Left lung (tissue), 10 donors: ENCODE measurements around the gene TEFM. TPM values are rescaled to one million over a fixed set of nuclear protein-coding genes. Genes with fewer than 3 reads are reported as not detected.

Experiments
- ATAC-seq: fragments of 200-7000 bp; cut with Tn5 transposase; one replicate; pipeline ENCODE4 v1.9.1; 2020; ENCODE audit warnings: moderate library complexity
- DNase-seq, 4 donors: peaks; one replicate each; pipeline ENCODE4 v3.0.0-alpha.2; 2013 to 2020
- H3K27ac ChIP-seq, 2 donors: fragments of 200-600 bp; sonication (generic) in 1 of 2; one replicate each; pipeline versions ENCODE4 v1.5.0 to v1.8.0; 2020 to 2021
- H3K27me3 ChIP-seq, 2 donors: fragments of 200-600 bp; sonication (generic) in 1 of 2; one replicate each; pipeline versions ENCODE4 v1.5.0 to v1.8.0; 2020 to 2021
- H3K36me3 ChIP-seq, 2 donors: fragments of 200-600 bp; sonication (generic) in 1 of 2; one replicate each; pipeline versions ENCODE4 v1.5.0 to v1.8.0; 2020 to 2021
- H3K4me1 ChIP-seq, 2 donors: fragments of 200-600 bp; one replicate each; pipeline ENCODE4 v1.8.0; 2021
- H3K4me3 ChIP-seq, 2 donors: fragments of 200-600 bp; sonication (generic) in 1 of 2; one replicate each; pipeline versions ENCODE4 v1.5.0 to v1.8.0; 2020 to 2021; ENCODE audit warnings: mild to moderate bottlenecking in 1 of 2
- H3K9me3 ChIP-seq, 2 donors: fragments of 200-600 bp; sonication (generic) in 1 of 2; one replicate each; pipeline versions ENCODE4 v1.5.0 to v1.8.0; 2020 to 2021
- CTCF ChIP-seq, 2 donors: fragments of 200-600 bp; sonication (generic) in 1 of 2; IDR thresholded peaks; one replicate each; pipeline versions ENCODE4 v1.5.0 to v1.8.0; 2021; ENCODE audit warnings: antibody characterized with exemption in 2 of 2
- intact Hi-C, 2 donors: fragments of 100-400 bp; cut with DNase I; formaldehyde crosslinking; loops; one replicate each; pipeline versions ENCODE4 v1.11.2 to v1.14.2; 2022
- polyA plus RNA-seq, 6 donors: library from polyadenylated mRNA; unstranded; fragments of 120-200 nt; gene quantifications; one replicate each; pipeline ENCODE4 v1.2.1, GENCODE V29; 2013; ENCODE audit not compliant: insufficient read length in 6 of 6
- total RNA-seq, 2 donors: library from RNA; stranded (reverse); fragmentation: NEBNext Ultra II Directional; extraction: Animal tissue kit (Norgen Biotek cat#: 25700); gene quantifications; one replicate each; pipeline ENCODE4 v1.2.1, GENCODE V29; 2021
- donor health status: DM: no; HTN: yes; CAD: no.
- donor health status: DM: no; HTN: no; CAD: no.

Gene TEFM
- total and polyA plus RNA-seq, 8 donors, result 14.0 to 28.1 (median 24.1) TPM

- TF ChIP-seq CTCF (IDR thresholded peaks at IDR 0.05), result no peak
- no peak for ATAC-seq
- no peak overlapping the region for H3K4me3 ChIP-seq
These were observed 37.0 kb downstream of the TEFM start for GRCh38 chr17:30869005-30869404.

GRCh38 chr17:30864636-30865035 lies 41.4 kb downstream of the TEFM start:
- H3K4me1 ChIP-seq, result no peaks in the 10 kb centered on the region
- ATAC-seq (no peak), DNase-seq (no peak)

More at GRCh38 chr17:30869005-30869404, 37.0 kb downstream of the TEFM start:
- Histone ChIP-seq H3K9me3 (no peaks in the 10 kb centered on the region), H3K27ac (no peak overlapping the region), H3K27me3 (no peaks in the 10 kb centered on the region), H3K4me1 (no peaks in the 10 kb centered on the region), H3K36me3 (peaks cover 0 to 36% of the 10 kb centered on the region in 2 donors)
- intact Hi-C loops, result no loop called here
- DNase-seq, result no peak

GRCh38 chr17:30858556-30859250 lies 47.3 kb downstream of the TEFM start:
- H3K27me3 ChIP-seq, result no peaks in the 10 kb centered on the region
- H3K9me3 ChIP-seq, result no peaks in the 10 kb centered on the region
- no peak for TF ChIP-seq CTCF (IDR thresholded peaks at IDR 0.05)
- intact Hi-C loops, result no loop called here
- ATAC-seq (no peak), DNase-seq (no peak)
- no peak overlapping the region for H3K27ac ChIP-seq
- peaks cover 0 to 14% of the 10 kb centered on the region in 2 donors for H3K36me3 ChIP-seq
- no peaks in the 10 kb centered on the region for H3K4me1 ChIP-seq
- H3K4me3 ChIP-seq, result no peak overlapping the region

More at GRCh38 chr17:30864636-30865035, 41.4 kb downstream of the TEFM start:
- H3K27ac ChIP-seq, result no peak overlapping the region
- H3K4me3 ChIP-seq, result no peak overlapping the region
- intact Hi-C loops, result no loop called here
- no peak for TF ChIP-seq CTCF (IDR thresholded peaks at IDR 0.05)
- no peaks in the 10 kb centered on the region for H3K27me3 ChIP-seq
- H3K9me3 ChIP-seq, result no peaks in the 10 kb centered on the region
- H3K36me3 ChIP-seq, result peaks cover 0 to 23% of the 10 kb centered on the region in 2 donors

GRCh38 chr17:30854146-30854545 lies 51.9 kb downstream of the TEFM start:
- Histone ChIP-seq H3K4me1 (no peaks in the 10 kb centered on the region), H3K27me3 (no peaks in the 10 kb centered on the region), H3K36me3 (no peaks in the 10 kb centered on the region), H3K27ac (no peak overlapping the region), H3K9me3 (no peaks in the 10 kb centered on the region), H3K4me3 (no peak overlapping the region)
- intact Hi-C loops, result no loop called here
- DNase-seq (no peak), ATAC-seq (no peak)
- TF ChIP-seq CTCF (IDR thresholded peaks at IDR 0.05), result no peak

Other genes with a start within 250 kb of the TEFM start
- gene CRLF3, start 81.5 kb downstream of the TEFM start, total RNA-seq, result 10 to 100 TPM; 13.1 to 26.4 TPM
- 10 to 100 TPM; 25.2 to 35.9 (median 28.2) TPM for gene CRLF3, start 81.5 kb downstream of the TEFM start, polyA plus RNA-seq
- gene ATAD5, start 74.3 kb downstream of the TEFM start, total RNA-seq, result 1 to 10 TPM; 2.6 to 4.4 TPM
- 10 to 100 TPM in 3 of 6 donors, 1 to 10 TPM in 3; 7.2 to 10.6 (median 10.0) TPM for gene ATAD5, start 74.3 kb downstream of the TEFM start, polyA plus RNA-seq
- gene ADAP2, start 15.7 kb upstream of the TEFM start, total RNA-seq, result 10 to 100 TPM; 23.3 to 46.1 TPM
- 1 to 10 TPM; 4.4 to 6.6 (median 5.1) TPM for gene ADAP2, start 15.7 kb upstream of the TEFM start, polyA plus RNA-seq
- gene RNF135, start 64.8 kb upstream of the TEFM start, total RNA-seq, result 10 to 100 TPM; 19.8 to 38.5 TPM
- gene RNF135, start 64.8 kb upstream of the TEFM start, polyA plus RNA-seq, result 10 to 100 TPM; 15.0 to 17.5 (median 16.1) TPM
- gene NF1, start 188.7 kb upstream of the TEFM start, total RNA-seq, result 10 to 100 TPM; 54.7 to 57.5 TPM
- gene NF1, start 188.7 kb upstream of the TEFM start, polyA plus RNA-seq, result 10 to 100 TPM; 45.0 to 57.7 (median 48.6) TPM